Iris pigment epithelial cell (primary cell): Measurements from ENCODE around the gene PRSS48.
"Not testable (repeated sequence)": the region's sequence is repeated elsewhere in the genome, so short reads cannot be mapped to it uniquely, and the experiment has no call there.

Experiments
- DNase-seq: peaks from one replicate; pipeline ENCODE4 v3.0.0-alpha.2; 2011; ENCODE audit warnings: low read depth

PRSS48 gene

GRCh38 chr4:151276787-151277562, at the start of gene PRSS48:
Gene PRSS48 (plus strand): TSS chr4:151277161. CDS start chr4:151277173, 12 bp downstream.
- peak; percentile 51 for DNase-seq

- no peak for DNase-seq
Observed at GRCh38 chr4:151227172-151227571, 49.8 kb upstream of the PRSS48 start.

GRCh38 chr4:151227731-151228130, 49.2 kb upstream of the PRSS48 start:
- DNase-seq, result peak; percentile 97

DNA sequence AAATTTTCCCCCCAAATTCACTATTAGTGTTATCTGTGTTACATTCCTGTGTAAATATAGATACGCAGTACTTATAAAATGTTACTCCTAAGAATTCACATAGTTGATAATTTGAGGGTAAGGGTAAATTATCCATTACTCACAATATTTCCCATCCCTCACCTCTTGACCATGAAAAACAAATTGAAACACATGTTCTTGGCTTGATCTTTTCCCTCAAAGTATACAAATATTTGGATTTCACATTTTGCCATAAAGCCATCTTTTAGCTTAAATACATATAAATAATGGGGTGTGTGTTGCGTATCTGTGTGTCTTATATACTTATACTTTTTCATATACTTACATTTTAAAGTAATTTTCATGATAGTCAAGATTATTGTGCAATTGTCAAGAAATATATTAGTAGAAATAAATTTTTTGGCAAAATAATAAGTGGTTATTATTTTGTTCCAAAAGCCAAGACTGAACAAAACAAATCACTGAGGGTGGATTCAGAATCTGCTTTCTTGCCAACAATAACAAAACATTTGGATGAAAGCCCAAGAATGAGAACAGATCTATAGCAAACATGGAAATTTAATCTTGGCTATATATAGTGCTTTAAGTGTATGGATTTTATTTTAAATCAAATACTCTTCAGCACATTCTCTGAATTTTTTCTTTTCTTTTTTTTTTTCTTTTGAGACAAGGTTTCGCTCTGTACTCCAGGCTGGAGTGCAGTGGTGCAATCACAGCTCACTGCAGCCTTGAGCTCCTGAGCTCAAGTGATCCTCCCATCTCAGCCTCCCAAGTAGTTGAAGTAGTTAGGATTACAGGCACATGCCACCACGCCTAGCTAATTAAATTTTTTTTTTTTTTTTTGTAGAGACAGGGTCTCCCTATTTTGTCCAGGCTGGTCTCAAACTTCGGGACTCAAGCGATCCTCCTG, 48.5 kb upstream of the PRSS48 start:
- DNase-seq, result peak; percentile 67

GRCh38 chr4:151231915-151232595, 44.9 kb upstream of the PRSS48 start:
- peak; percentile 49 for DNase-seq

GRCh38 chr4:151233600-151233999, 43.4 kb upstream of the PRSS48 start:
- no peak for DNase-seq

GRCh38 chr4:151235373-151235772, 41.6 kb upstream of the PRSS48 start:
- DNase-seq, result not testable (repeated sequence)

GRCh38 chr4:151236036-151236435, 40.9 kb upstream of the PRSS48 start:
- DNase-seq, result no peak

GRCh38 chr4:151238477-151238876, 38.5 kb upstream of the PRSS48 start:
- no peak for DNase-seq

GRCh38 chr4:151239608-151240007, 37.4 kb upstream of the PRSS48 start:
- DNase-seq, result no peak

DNA sequence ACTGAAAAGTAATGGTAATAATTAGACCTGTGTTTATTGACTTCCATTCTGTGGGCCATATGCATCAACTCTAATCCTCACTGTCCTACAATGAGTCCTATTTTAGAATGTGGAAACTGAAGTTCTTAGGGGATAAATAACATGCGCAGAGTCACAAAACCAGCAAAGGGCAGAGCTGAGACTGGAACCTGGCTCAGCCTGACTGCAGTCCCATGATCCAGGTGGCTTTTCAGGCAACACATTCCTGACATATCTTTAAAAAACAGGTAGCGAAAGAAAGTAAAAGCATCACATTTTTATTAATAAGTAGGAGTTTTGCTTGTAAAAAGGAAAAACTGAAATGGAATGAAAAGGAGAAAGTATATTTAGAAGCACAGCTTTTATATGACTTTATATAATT, 34.7 kb upstream of the PRSS48 start:
- DNase-seq, result no peak

GRCh38 chr4:151246742-151247141, 30.2 kb upstream of the PRSS48 start:
- no peak for DNase-seq

DNA sequence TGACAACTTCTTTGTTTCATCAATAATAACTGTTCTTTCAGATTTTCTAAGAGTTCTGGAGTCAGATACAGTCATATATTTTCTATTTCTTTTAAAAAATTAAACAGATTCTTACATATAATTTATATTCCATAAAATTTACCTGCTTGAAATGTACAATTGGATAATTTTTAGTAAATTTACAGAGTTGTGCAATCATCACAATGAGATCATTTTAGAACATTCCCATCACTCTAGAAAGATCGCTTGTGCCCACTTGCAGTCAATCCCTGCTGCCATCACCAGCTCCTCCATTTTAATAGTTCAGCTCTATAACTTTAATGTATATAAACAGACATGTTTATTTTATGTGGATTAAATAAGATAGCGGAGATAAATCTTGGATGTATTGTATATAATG, 29.6 kb upstream of the PRSS48 start:
- no peak for DNase-seq

- no peak for DNase-seq
Observed at GRCh38 chr4:151248519-151248918, 28.4 kb upstream of the PRSS48 start.

GRCh38 chr4:151250706-151251105, 26.3 kb upstream of the PRSS48 start:
- no peak for DNase-seq

DNA sequence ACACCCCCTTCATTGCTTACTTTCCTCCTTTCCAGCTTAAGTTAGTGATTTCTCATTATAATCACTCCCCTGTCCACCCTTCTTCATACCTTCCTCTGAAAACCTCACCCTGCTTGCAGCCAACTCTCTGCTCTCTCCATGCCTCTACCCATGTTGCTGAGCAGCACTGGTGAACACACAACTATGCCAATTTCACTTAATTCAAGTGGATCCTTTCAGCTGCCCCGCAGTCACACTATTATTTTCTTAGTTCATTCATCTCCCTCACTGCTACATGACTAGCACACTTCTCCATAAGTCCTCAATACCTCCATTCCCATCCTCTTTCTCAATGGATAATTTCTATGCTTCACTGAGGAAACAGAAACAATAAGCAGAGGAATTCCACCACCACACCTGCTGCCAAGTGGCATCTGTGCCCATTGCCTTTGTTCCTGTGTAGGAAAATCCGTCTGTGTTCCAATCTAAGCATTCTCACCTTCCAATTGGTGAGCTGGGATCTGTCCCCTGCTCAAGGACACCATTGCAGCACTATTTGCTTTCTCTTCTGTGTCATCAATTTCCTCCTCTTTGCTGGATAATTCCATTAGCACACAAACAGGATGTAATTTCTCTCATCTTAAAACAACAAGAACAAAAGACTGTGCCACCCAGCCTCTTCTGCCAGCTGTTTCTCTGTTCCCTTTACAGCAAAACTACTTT, 25.2 kb upstream of the PRSS48 start:
- no peak for DNase-seq

GRCh38 chr4:151255226-151255625, 21.7 kb upstream of the PRSS48 start:
- DNase-seq, result not testable (repeated sequence)

DNA sequence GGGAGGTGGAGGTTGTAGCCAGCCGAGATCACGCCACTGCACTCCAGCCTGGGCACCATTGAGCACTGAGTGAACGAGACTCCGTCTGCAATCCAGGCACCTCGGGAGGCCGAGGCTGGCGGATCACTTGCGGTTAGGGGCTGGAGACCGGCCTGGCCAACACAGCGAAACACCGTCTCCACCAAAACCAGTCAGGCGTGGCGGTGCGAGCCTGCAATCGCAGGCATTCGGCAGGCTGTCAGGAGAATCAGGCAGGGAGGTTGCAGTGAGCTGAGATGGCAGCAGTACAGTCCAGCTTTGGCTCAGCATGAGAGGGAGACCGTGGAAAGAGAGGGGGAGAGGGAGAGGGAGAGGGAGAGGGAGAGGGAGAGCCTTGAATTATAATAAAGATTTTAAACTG, 21.3 kb upstream of the PRSS48 start:
- not testable (repeated sequence) for DNase-seq

DNA sequence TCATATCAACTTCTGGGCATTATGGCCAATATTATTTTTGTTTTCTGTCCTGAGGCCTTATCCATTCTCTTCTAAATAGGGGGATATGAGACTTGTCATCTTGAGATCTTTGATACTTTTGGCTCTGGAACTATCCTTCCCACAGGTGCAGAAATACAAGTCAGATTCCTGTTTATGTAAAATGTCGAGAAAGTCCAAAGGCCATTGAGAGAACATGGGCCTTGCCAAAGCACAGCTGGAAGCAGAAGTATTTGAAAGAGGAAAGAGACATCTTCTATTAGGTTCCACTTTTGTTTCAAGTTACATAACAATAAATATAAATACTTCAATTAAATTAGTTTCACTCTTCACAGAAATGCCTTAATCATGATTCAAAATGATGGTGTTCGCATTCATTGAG, 20.8 kb upstream of the PRSS48 start:
- no peak for DNase-seq

DNA sequence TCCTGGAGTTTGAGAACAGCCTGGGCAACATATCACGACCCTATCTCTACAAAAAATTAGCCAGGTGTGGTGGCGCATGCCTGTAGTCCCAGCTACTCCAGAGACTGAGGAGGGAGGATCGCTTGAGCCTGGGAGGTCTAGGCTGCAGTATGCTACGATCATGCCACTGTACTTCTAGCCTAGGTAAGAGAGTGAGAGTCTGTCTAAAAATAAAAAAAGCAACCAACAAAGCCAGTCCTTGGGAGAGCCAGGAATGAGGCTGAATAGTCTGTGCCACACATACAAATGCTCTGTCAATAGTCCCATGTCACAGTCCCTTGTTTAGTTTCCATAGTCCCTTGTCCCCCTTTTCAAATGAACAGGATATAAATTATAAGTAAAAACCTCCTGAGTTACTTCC, 19.3 kb upstream of the PRSS48 start:
- DNase-seq, result no peak

- DNase-seq, result no peak
Observed at GRCh38 chr4:151259752-151260151, 17.2 kb upstream of the PRSS48 start.

DNA sequence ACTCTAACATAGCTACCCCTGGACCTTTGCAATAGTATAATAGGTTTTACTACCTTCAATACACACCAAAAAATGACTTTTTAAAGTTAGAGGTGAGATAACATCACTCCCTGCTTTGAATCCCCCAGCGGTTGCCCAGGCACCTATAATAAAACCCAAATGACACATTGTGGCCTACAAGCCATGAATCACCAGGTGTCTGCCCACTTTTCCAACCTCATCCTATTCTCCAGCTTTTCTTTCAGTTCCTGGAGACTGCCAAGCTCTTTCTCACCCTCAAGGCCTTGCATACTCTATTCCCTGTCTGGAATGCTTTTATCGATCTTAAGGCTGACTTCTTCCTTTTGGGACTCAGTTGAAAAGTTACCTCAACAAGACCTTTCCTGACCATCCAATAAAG, 16.4 kb upstream of the PRSS48 start:
- no peak for DNase-seq
